ENCODE results near the gene TSPAN4.

The TSPAN4 gene

GRCh38 chr11:848380-848931 is 5.8 kb downstream of the TSPAN4 start:
- H3K36me3 Mint-ChIP-seq: no peaks in the 10 kb centered on the region
- no peaks in the 10 kb centered on the region for H3K27me3 Mint-ChIP-seq
- H3K4me3 Mint-ChIP-seq: peak overlapping the region; percentile 61
- peaks cover 8% of the 10 kb centered on the region for H3K4me1 Mint-ChIP-seq
- H3K9me3 Mint-ChIP-seq: no peaks in the 10 kb centered on the region
- H3K27ac Mint-ChIP-seq: no peak overlapping the region

- Mint-ChIP-seq H3K36me3 (no peaks in the 10 kb centered on the region), H3K4me1 (peaks cover 4% of the 10 kb centered on the region), H3K27ac (no peak overlapping the region), H3K27me3 (no peaks in the 10 kb centered on the region), H3K9me3 (no peaks in the 10 kb centered on the region), H3K4me3 (peak overlapping the region; percentile 77)
These were observed 6.6 kb downstream of the TSPAN4 start for GRCh38 chr11:849104-849824.

GRCh38 chr11:849951-850774 is 7.5 kb downstream of the TSPAN4 start:
- no peaks in the 10 kb centered on the region for H3K9me3 Mint-ChIP-seq
- H3K4me3 Mint-ChIP-seq: peak overlapping the region; percentile 42
- no peak overlapping the region for H3K27ac Mint-ChIP-seq
- no peaks in the 10 kb centered on the region for H3K36me3 Mint-ChIP-seq
- H3K4me1 Mint-ChIP-seq: peaks cover 4% of the 10 kb centered on the region
- H3K27me3 Mint-ChIP-seq: no peaks in the 10 kb centered on the region

GRCh38 chr11:850775-851763 is 8.4 kb downstream of the TSPAN4 start:
- Mint-ChIP-seq H3K4me1 (peaks cover 4% of the 10 kb centered on the region), H3K4me3 (peak overlapping the region; percentile 39), H3K27ac (no peak overlapping the region), H3K9me3 (no peaks in the 10 kb centered on the region), H3K27me3 (no peaks in the 10 kb centered on the region), H3K36me3 (no peaks in the 10 kb centered on the region)

- H3K4me3 Mint-ChIP-seq: no peak overlapping the region
- H3K9me3 Mint-ChIP-seq: no peaks in the 10 kb centered on the region
- H3K36me3 Mint-ChIP-seq: no peaks in the 10 kb centered on the region
- no peak overlapping the region for H3K27ac Mint-ChIP-seq
- H3K27me3 Mint-ChIP-seq: no peaks in the 10 kb centered on the region
- peaks cover 4% of the 10 kb centered on the region for H3K4me1 Mint-ChIP-seq
These were observed 10.1 kb downstream of the TSPAN4 start for GRCh38 chr11:852762-853161.

- H3K27me3 Mint-ChIP-seq: no peaks in the 10 kb centered on the region
- H3K36me3 Mint-ChIP-seq: no peaks in the 10 kb centered on the region
- no peaks in the 10 kb centered on the region for H3K4me1 Mint-ChIP-seq
- no peaks in the 10 kb centered on the region for H3K9me3 Mint-ChIP-seq
- H3K4me3 Mint-ChIP-seq: no peak overlapping the region
- H3K27ac Mint-ChIP-seq: no peak overlapping the region
These were observed 11.2 kb downstream of the TSPAN4 start for GRCh38 chr11:853682-854448.

- Mint-ChIP-seq H3K36me3 (no peaks in the 10 kb centered on the region), H3K4me3 (no peak overlapping the region), H3K4me1 (no peaks in the 10 kb centered on the region), H3K9me3 (no peaks in the 10 kb centered on the region), H3K27ac (no peak overlapping the region), H3K27me3 (no peaks in the 10 kb centered on the region)
These were observed 12.1 kb downstream of the TSPAN4 start for GRCh38 chr11:854601-855329.

GRCh38 chr11:855330-855674 is 12.7 kb downstream of the TSPAN4 start:
- no peaks in the 10 kb centered on the region for H3K36me3 Mint-ChIP-seq
- H3K4me3 Mint-ChIP-seq: no peak overlapping the region
- H3K27ac Mint-ChIP-seq: no peak overlapping the region
- H3K27me3 Mint-ChIP-seq: no peaks in the 10 kb centered on the region
- no peaks in the 10 kb centered on the region for H3K9me3 Mint-ChIP-seq
- no peaks in the 10 kb centered on the region for H3K4me1 Mint-ChIP-seq

GRCh38 chr11:855796-856195 is 13.1 kb downstream of the TSPAN4 start:
- no peaks in the 10 kb centered on the region for H3K4me1 Mint-ChIP-seq
- no peak overlapping the region for H3K4me3 Mint-ChIP-seq
- H3K9me3 Mint-ChIP-seq: no peaks in the 10 kb centered on the region
- peak overlapping the region; percentile 59 for H3K27ac Mint-ChIP-seq
- H3K36me3 Mint-ChIP-seq: no peaks in the 10 kb centered on the region
- no peaks in the 10 kb centered on the region for H3K27me3 Mint-ChIP-seq

- H3K4me3 Mint-ChIP-seq: no peak overlapping the region
- no peaks in the 10 kb centered on the region for H3K27me3 Mint-ChIP-seq
- H3K9me3 Mint-ChIP-seq: no peaks in the 10 kb centered on the region
- H3K4me1 Mint-ChIP-seq: no peaks in the 10 kb centered on the region
- no peaks in the 10 kb centered on the region for H3K36me3 Mint-ChIP-seq
- peak overlapping the region; percentile 59 for H3K27ac Mint-ChIP-seq
These were observed 13.7 kb downstream of the TSPAN4 start for GRCh38 chr11:856397-856796.

- H3K4me3 Mint-ChIP-seq: no peak overlapping the region
- no peaks in the 10 kb centered on the region for H3K27me3 Mint-ChIP-seq
- H3K36me3 Mint-ChIP-seq: no peaks in the 10 kb centered on the region
- no peak overlapping the region for H3K27ac Mint-ChIP-seq
- no peaks in the 10 kb centered on the region for H3K9me3 Mint-ChIP-seq
- H3K4me1 Mint-ChIP-seq: no peaks in the 10 kb centered on the region
These were observed 15.6 kb downstream of the TSPAN4 start for GRCh38 chr11:858053-858761.

GRCh38 chr11:858762-859339 is 16.2 kb downstream of the TSPAN4 start:
- Mint-ChIP-seq H3K27me3 (no peaks in the 10 kb centered on the region), H3K36me3 (no peaks in the 10 kb centered on the region), H3K4me1 (no peaks in the 10 kb centered on the region), H3K27ac (no peak overlapping the region), H3K9me3 (no peaks in the 10 kb centered on the region), H3K4me3 (no peak overlapping the region)

GRCh38 chr11:859394-860131 is 16.9 kb downstream of the TSPAN4 start:
- Mint-ChIP-seq H3K4me3 (no peak overlapping the region), H3K27me3 (no peaks in the 10 kb centered on the region), H3K27ac (peak overlapping the region; percentile 84), H3K4me1 (no peaks in the 10 kb centered on the region), H3K36me3 (no peaks in the 10 kb centered on the region), H3K9me3 (no peaks in the 10 kb centered on the region)

Data from activated naive CD4-positive, alpha-beta T cell treated with anti-CD3 and anti-CD28 coated beads, Interleukin-2, amount 50 U/mL, for 24 hours (primary cell).